Measurements from ENCODE around the gene C19orf67. TPM values are rescaled to one million over a fixed set of nuclear protein-coding genes. Genes with fewer than 3 reads are reported as not detected.

C19orf67 gene
- total RNA-seq, 6 experiments from 2014 or later = not detected

DNA sequence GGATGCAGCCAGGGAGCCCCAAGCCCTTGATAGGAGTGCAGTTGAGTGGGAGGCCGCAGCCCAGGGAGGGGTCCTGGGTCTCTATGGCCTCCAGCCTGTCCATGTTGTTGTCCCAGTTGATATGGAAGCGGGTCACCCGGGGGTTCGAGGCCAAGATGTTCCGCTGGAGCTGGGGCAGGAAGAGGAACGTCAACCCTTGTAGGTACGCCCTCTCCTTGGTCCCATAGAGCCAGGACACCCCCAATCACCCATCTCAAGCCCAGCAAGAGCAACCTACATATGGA is 34.9 kb upstream of the C19orf67 start:
- no peak overlapping the region for H3K4me3 Mint-ChIP-seq
- peaks cover 24% of the 10 kb centered on the region for H3K4me1 Mint-ChIP-seq (ENCODE audit: low read depth)
- TF ChIP-seq, protein P1, sequence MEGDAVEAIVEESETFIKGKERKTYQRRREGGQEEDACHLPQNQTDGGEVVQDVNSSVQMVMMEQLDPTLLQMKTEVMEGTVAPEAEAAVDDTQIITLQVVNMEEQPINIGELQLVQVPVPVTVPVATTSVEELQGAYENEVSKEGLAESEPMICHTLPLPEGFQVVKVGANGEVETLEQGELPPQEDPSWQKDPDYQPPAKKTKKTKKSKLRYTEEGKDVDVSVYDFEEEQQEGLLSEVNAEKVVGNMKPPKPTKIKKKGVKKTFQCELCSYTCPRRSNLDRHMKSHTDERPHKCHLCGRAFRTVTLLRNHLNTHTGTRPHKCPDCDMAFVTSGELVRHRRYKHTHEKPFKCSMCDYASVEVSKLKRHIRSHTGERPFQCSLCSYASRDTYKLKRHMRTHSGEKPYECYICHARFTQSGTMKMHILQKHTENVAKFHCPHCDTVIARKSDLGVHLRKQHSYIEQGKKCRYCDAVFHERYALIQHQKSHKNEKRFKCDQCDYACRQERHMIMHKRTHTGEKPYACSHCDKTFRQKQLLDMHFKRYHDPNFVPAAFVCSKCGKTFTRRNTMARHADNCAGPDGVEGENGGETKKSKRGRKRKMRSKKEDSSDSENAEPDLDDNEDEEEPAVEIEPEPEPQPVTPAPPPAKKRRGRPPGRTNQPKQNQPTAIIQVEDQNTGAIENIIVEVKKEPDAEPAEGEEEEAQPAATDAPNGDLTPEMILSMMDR (IDR thresholded peaks at IDR 0.05) = no peak

DNA sequence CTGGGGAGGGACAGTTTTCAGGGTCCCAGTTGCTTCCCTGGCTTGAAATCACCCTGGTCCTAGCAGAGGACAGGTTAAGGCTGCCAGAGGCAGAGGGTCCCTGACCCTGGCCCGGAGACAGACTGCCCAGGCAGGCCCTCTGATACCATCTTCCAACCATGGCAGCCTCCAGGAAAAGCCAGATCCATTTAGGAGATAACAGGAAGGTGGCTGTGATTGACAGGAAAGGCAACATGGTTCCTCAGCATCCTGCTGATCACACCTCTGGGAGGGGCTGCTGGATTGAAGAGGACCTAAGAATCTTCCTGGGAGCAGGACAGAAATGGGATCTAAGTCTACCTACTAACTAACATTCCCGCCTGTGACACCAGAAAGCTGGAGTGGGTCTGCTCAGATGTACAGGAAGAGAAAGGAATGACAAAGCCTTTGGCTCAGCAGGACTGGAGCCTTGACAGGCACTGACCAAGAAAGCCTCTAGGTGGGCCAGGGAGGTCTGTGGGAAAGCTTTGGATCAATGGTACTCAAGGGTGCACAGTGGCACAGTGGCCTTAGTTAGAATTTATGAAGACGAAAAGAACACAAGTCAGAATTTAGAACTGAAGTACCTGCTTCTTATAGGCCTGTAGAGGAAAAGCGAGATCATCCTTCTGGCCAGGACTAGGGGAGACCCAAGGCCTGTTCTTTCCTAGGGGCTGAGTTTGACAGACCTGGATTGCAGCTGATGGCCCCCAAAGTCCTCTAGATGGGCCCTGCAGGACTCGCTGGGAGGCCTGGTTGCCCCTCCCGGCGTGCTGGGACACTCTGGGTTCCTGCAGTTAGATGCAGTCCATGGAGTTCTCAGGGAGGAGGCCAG is 34.3 kb upstream of the C19orf67 start:
- no peak for DNase-seq
- Mint-ChIP-seq H3K4me3 (no peak overlapping the region), H3K4me1 (ENCODE audit: low read depth) (peaks cover 30% of the 10 kb centered on the region), H3K9me3 (no peaks in the 10 kb centered on the region), H3K27ac (peak overlapping the region; percentile 99), H3K27me3 (ENCODE audit: insufficient read depth) (peaks cover 4% of the 10 kb centered on the region; the same call in 1 of the 2 replicates), H3K36me3 (ENCODE audit: low read depth) (no peaks in the 10 kb centered on the region)
- TF ChIP-seq, protein P1 (IDR thresholded peaks at IDR 0.05) = no peak

More for the DNA sequence above, 34.9 kb upstream of the C19orf67 start:
- Mint-ChIP-seq H3K27ac (no peak overlapping the region), H3K9me3 (no peaks in the 10 kb centered on the region), H3K36me3 (ENCODE audit: low read depth) (no peaks in the 10 kb centered on the region), H3K27me3 (ENCODE audit: insufficient read depth) (peaks cover 4% of the 10 kb centered on the region; the same call in 1 of the 2 replicates)
- no peak for DNase-seq

DNA sequence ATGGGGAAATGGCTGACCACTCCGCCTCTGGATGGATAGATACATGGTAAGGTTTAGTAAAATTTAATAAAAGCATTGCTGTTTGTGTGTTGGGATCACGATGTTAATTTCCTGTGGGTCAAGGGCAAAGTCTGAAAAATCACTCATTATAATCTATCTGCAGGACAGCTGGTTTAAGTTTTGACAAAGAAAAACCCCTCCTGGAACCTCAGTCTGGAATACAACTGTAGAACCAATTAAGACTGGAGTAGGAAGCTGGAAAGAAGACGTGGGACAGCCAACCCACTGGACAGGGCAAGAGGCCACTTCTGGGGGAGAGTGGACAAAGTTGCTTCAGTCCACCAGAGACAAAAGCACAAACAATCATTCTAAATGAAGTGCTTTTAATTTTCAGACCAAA is 33.6 kb upstream of the C19orf67 start:
- peak overlapping the region; percentile 89 for H3K4me3 Mint-ChIP-seq
- H3K36me3 Mint-ChIP-seq (ENCODE audit: low read depth) = no peaks in the 10 kb centered on the region
- H3K4me1 Mint-ChIP-seq (ENCODE audit: low read depth) = peaks cover 33% of the 10 kb centered on the region
- DNase-seq = no peak
- H3K27ac Mint-ChIP-seq = peak overlapping the region; percentile 99
- TF ChIP-seq, protein P1 (IDR thresholded peaks at IDR 0.05) = no peak
- H3K27me3 Mint-ChIP-seq (ENCODE audit: insufficient read depth) = peaks cover 4% of the 10 kb centered on the region; the same call in 1 of the 2 replicates
- H3K9me3 Mint-ChIP-seq = no peaks in the 10 kb centered on the region

DNA sequence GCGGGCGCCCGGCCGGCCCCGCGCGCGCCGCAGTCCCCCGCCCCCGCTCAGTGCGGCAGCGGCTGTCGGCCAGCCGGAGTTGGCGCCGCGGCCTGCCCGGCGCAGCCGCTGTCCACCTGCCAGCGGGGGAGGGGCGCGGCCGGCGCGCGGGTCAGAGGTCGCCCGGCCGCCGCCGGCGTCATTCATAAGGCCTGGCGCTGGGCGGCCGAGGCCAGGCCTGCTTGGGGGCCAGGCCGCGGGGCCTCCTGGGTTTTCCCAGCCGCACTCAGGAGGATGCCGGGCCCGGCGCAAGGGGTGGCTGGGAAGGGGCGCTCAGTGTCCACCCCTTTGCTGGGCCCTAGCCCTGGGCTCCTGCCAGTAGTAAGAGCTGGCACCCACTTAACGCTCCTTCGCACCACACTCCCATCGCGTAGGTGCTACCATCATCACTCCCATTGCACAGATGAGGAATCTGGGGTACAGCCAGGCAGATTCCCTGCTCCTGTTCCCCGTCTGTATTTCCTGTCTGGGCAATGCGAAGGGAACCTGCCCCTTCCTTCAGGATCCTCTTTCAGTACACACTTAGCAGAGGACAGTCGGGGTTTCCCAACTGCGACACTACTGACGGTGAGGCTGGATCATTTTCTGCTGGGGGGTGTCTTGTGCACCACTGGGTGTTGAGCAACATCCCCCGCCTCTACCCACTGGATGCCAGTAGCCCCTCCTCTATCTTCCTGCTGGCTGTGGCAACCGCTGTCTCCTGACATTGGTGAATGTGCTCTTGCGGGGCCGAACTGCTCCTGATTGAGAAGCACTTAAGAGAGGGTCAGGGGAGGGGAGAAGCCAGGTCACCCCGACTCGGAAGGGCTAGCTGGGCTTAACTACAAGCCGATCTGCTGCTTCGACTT is 32.8 kb upstream of the C19orf67 start:
- no peaks in the 10 kb centered on the region for H3K9me3 Mint-ChIP-seq
- peak; percentile 40 for DNase-seq
- peak overlapping the region; percentile 89 for H3K4me3 Mint-ChIP-seq
- peaks cover 4% of the 10 kb centered on the region; the same call in 1 of the 2 replicates for H3K27me3 Mint-ChIP-seq (ENCODE audit: insufficient read depth)
- H3K36me3 Mint-ChIP-seq (ENCODE audit: low read depth) = no peaks in the 10 kb centered on the region
- TF ChIP-seq, protein P1 (IDR thresholded peaks at IDR 0.05) = no peak
- H3K4me1 Mint-ChIP-seq (ENCODE audit: low read depth) = peaks cover 40% of the 10 kb centered on the region
- peak overlapping the region; percentile 99 for H3K27ac Mint-ChIP-seq

DNA sequence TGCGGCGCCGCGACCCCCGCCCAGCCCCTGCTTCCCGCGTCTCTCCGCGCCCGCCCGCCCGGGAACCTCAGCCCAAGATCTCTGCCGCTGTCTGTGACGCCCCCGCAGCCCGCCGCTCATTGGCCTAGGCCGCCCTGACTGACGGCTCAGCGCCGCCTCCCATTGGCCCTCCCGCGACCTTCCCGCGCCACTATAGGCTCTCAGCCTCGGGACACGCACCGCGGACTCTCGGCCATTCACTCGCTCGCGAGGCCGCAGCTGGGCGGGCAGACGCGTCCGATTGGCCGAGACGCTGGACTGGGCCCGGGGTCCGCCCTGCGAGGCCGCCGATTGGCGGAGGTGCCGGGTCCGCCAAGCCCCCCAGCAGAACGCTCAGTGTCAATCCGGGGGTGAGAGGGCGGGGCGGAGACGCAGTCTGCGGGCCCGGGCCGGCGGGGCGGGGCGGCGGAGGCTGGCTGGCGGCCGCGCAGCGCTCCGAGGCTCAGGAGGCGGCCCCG is 32.1 kb upstream of the C19orf67 start, which contains the start of gene PRKACA:
Gene PRKACA, minus strand, starts transcription at position 95 of the 497 bp plus-strand sequence. CDS start 215 bp downstream, outside the sequence.
- Mint-ChIP-seq H3K4me1 (ENCODE audit: low read depth) (peaks cover 46% of the 10 kb centered on the region), H3K9me3 (no peaks in the 10 kb centered on the region), H3K36me3 (ENCODE audit: low read depth) (no peaks in the 10 kb centered on the region), H3K27ac (peak within 1 kb of the TSS; percentile 99), H3K4me3 (peak within 1 kb of the TSS; percentile 90), H3K27me3 (ENCODE audit: insufficient read depth) (peaks cover 3% of the 10 kb centered on the region; the same call in 1 of the 2 replicates)
- TF ChIP-seq, protein P1 (IDR thresholded peaks at IDR 0.05) = no peak
- DNase-seq = peak; percentile 99

All from HFFc6 (cell line).